SK-N-SH treated with all-trans-retinoic acid at 6 μM for 48 hours (cell line): Measurements from ENCODE around the gene REM2.

ENCODE experiments used
- ATAC-seq: fragments of 200-7000 bp; cut with Tn5 transposase; 3 replicates; pipeline ENCODE4 v1.9.1; 2020; ENCODE audit warnings: mild to moderate bottlenecking, moderate library complexity
- ARNTL ChIP-seq: fragments of 450-650 bp; formaldehyde crosslinking; IDR thresholded peaks from 2 replicates; pipeline ENCODE4 v1.5.0; 2020; ENCODE audit warnings: low read depth, mild to moderate bottlenecking, moderate library complexity, borderline replicate concordance
- BACH2 ChIP-seq: fragments of 250-450 bp; sonication (Bioruptor Pico); IDR thresholded peaks from 2 replicates; pipeline ENCODE4 v1.9.0; 2021; ENCODE audit warnings: mild to moderate bottlenecking, borderline replicate concordance
- CSDC2 ChIP-seq: fragments of 250-450 bp; sonication (Bioruptor Pico); IDR thresholded peaks from 2 replicates; pipeline ENCODE4 v1.5.0; 2020; ENCODE audit warnings: mild to moderate bottlenecking, moderate library complexity
- ESRRG ChIP-seq: fragments of 250-450 bp; sonication (Bioruptor Pico); IDR thresholded peaks from 2 replicates; pipeline ENCODE4 v1.6.1; 2021; ENCODE audit warnings: mild to moderate bottlenecking
- GLIS3 ChIP-seq: fragments of 250-450 bp; sonication (Bioruptor Pico); IDR thresholded peaks from 2 replicates; pipeline ENCODE4 v1.5.0; 2020; ENCODE audit warnings: mild to moderate bottlenecking, moderate library complexity
- ISL1 ChIP-seq: fragments of 250-450 bp; sonication (Bioruptor Pico); IDR thresholded peaks from 2 replicates; pipeline ENCODE4 v2.1.2; 2022; ENCODE audit warnings: mild to moderate bottlenecking, moderate library complexity
- OSR1 ChIP-seq: fragments of 250-450 bp; sonication (Bioruptor Pico); IDR thresholded peaks from 2 replicates; pipeline ENCODE4 v1.8.0; 2022; ENCODE audit warnings: moderate library complexity, mild to moderate bottlenecking, inconsistent platforms
- PPARA ChIP-seq: fragments of 250-450 bp; sonication (Bioruptor Pico); IDR thresholded peaks from 2 replicates; pipeline ENCODE4 v1.5.0; 2020; ENCODE audit warnings: mild to moderate bottlenecking, borderline replicate concordance
- RARB ChIP-seq: fragments of 250-450 bp; sonication (Bioruptor Pico); IDR thresholded peaks from 2 replicates; pipeline ENCODE4 v1.8.0; 2021; ENCODE audit warnings: mild to moderate bottlenecking, moderate library complexity
- SNAI2 ChIP-seq: fragments of 250-450 bp; sonication (Bioruptor Pico); IDR thresholded peaks from 2 replicates; pipeline ENCODE4 v1.5.0; 2020; ENCODE audit warnings: mild to moderate bottlenecking, moderate library complexity
- TCF4 ChIP-seq: fragments of 250-450 bp; sonication (Bioruptor Pico); IDR thresholded peaks from 2 replicates; pipeline ENCODE4 v1.8.0; 2021; ENCODE audit warnings: mild to moderate bottlenecking, moderate library complexity, borderline replicate concordance
- TOX ChIP-seq: fragments of 250-450 bp; sonication (Bioruptor Pico); IDR thresholded peaks from 2 replicates; pipeline ENCODE4 v1.8.0; 2021; ENCODE audit warnings: mild to moderate bottlenecking, moderate library complexity, borderline replicate concordance
- ZC3H10 ChIP-seq: fragments of 250-450 bp; sonication (Bioruptor Pico); IDR thresholded peaks from 2 replicates; pipeline ENCODE4 v1.5.1; 2021; ENCODE audit warnings: mild to moderate bottlenecking, moderate library complexity
- ZFP3 ChIP-seq: fragments of 250-450 bp; sonication (Bioruptor Pico); IDR thresholded peaks from 2 replicates; pipeline ENCODE4 v1.5.0; 2020; ENCODE audit warnings: mild to moderate bottlenecking, moderate library complexity
- ZFP30 ChIP-seq: fragments of 450-650 bp; formaldehyde crosslinking; IDR thresholded peaks from 2 replicates; pipeline ENCODE4 v1.5.0; 2022; ENCODE audit warnings: mild to moderate bottlenecking, moderate library complexity
- ZNF565 ChIP-seq: fragments of 450-650 bp; formaldehyde crosslinking; conservative IDR thresholded peaks from 2 replicates; pipeline ENCODE4 v1.5.0; 2020; ENCODE audit warnings: low read depth, mild to moderate bottlenecking, moderate library complexity
- ZNF70 ChIP-seq: fragments of 450-650 bp; formaldehyde crosslinking; IDR thresholded peaks from 2 replicates; pipeline ENCODE4 v1.5.0; 2020; ENCODE audit warnings: mild to moderate bottlenecking, moderate library complexity
- ZNF8 ChIP-seq: fragments of 450-650 bp; formaldehyde crosslinking; IDR thresholded peaks from 2 replicates; pipeline ENCODE4 v1.5.0; 2020; ENCODE audit warnings: mild to moderate bottlenecking, moderate library complexity
- TF ChIP-seq, protein P1 (sequence below): fragments of 250-450 bp; sonication (Bioruptor Pico); IDR thresholded peaks from 2 replicates; pipeline ENCODE4 v1.5.1; 2020; ENCODE audit warnings: low read depth, mild to moderate bottlenecking, moderate library complexity
- TF ChIP-seq, protein P2 (sequence below): fragments of 250-450 bp; sonication (Bioruptor Pico); IDR thresholded peaks from 2 replicates; pipeline ENCODE4 v1.8.0; 2021; ENCODE audit warnings: low read depth, mild to moderate bottlenecking, moderate library complexity, borderline replicate concordance
- TF ChIP-seq, protein P3 (sequence below): fragments of 250-450 bp; sonication (Bioruptor Pico); IDR thresholded peaks from 2 replicates; pipeline ENCODE4 v1.5.1; 2021; ENCODE audit warnings: mild to moderate bottlenecking, moderate library complexity

Gene REM2, protein sequence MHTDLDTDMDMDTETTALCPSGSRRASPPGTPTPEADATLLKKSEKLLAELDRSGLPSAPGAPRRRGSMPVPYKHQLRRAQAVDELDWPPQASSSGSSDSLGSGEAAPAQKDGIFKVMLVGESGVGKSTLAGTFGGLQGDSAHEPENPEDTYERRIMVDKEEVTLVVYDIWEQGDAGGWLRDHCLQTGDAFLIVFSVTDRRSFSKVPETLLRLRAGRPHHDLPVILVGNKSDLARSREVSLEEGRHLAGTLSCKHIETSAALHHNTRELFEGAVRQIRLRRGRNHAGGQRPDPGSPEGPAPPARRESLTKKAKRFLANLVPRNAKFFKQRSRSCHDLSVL

DNA sequence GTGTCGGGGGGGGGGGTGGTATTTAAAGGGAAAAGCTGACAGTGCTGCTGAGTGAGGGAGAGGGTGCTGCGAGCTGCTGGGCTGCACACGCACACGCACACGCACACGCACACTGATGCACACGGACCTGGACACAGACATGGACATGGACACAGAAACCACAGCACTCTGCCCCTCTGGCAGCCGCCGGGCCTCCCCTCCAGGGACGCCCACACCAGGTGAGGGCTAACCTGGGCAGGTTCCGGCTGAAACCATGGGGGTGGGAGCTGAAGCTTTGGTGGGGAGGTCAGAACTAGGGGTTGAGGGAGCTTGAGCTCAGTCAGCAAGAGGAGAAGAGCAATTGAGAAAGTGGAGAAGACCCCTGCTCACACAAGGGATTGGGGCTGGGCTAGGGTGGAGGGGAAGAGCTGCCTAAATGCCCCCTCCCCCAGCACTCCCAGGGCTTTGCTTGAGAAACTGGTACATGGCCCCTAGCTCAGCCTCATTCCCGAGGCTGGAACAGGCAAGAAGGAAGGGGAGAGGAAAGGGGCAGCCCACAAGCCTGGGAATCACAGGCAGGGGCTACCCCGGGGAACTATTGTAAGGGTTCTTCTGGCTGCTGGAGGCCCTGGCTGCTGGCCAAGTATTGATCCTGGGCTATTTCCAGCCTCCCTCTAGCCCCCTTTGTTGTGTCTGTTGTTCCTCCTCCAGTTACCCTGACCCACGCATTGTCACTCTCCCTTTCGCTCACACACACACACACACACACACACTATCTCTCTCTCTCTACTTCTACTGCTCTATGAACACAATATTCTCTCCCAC, at the start of gene REM2:
Gene REM2, plus strand, starts transcription at position 50 of the 804 bp plus-strand sequence. Its CDS starts 66 bp downstream, at position 116.
- TF ChIP-seq ZC3H10 (CRISPR knock-in tag) (no peak), ZFP30 (CRISPR knock-in tag) (no peak), OSR1 (CRISPR knock-in tag) (no peak), TOX (CRISPR knock-in tag) (no peak), PPARA (no peak)
- ATAC-seq = no peak

DNA sequence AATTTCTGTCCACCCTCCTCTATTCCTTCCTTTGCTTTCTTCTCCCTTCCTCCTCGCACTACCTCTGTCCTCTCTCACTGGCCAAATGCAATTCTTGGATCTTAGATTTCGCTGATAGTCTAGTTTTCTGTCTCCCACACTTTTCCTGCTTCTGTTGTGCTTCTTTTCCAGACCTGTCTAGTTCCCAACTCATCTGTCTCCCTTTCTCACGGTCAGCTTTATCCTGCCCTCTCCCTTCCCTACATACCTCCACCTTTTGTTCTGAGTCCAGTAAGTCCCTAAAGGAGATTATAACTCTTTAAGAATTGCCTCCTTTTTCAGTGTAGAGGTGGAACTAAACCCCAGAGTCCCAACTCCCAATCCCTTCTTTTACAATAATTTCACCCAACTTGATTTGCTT, 47.5 kb upstream of the REM2 start:
- no peak for TF ChIP-seq ZC3H10 (CRISPR knock-in tag)
- TF ChIP-seq OSR1 (CRISPR knock-in tag) = no peak
- no peak for TF ChIP-seq ESRRG (CRISPR knock-in tag)
- no peak for TF ChIP-seq BACH2
- no peak for TF ChIP-seq ZNF565
- TF ChIP-seq TCF4 (CRISPR knock-in tag) = no peak
- TF ChIP-seq RARB (CRISPR knock-in tag) = no peak
- TF ChIP-seq, protein P1, sequence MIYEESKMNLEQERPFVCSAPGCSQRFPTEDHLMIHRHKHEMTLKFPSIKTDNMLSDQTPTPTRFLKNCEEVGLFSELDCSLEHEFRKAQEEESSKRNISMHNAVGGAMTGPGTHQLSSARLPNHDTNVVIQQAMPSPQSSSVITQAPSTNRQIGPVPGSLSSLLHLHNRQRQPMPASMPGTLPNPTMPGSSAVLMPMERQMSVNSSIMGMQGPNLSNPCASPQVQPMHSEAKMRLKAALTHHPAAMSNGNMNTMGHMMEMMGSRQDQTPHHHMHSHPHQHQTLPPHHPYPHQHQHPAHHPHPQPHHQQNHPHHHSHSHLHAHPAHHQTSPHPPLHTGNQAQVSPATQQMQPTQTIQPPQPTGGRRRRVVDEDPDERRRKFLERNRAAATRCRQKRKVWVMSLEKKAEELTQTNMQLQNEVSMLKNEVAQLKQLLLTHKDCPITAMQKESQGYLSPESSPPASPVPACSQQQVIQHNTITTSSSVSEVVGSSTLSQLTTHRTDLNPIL (CRISPR knock-in tag) = no peak
- TF ChIP-seq, protein P2, sequence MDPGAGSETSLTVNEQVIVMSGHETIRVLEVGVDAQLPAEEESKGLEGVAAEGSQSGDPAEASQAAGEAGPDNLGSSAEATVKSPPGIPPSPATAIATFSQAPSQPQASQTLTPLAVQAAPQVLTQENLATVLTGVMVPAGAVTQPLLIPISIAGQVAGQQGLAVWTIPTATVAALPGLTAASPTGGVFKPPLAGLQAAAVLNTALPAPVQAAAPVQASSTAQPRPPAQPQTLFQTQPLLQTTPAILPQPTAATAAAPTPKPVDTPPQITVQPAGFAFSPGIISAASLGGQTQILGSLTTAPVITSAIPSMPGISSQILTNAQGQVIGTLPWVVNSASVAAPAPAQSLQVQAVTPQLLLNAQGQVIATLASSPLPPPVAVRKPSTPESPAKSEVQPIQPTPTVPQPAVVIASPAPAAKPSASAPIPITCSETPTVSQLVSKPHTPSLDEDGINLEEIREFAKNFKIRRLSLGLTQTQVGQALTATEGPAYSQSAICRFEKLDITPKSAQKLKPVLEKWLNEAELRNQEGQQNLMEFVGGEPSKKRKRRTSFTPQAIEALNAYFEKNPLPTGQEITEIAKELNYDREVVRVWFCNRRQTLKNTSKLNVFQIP = no peak
- no peak for ATAC-seq

DNA sequence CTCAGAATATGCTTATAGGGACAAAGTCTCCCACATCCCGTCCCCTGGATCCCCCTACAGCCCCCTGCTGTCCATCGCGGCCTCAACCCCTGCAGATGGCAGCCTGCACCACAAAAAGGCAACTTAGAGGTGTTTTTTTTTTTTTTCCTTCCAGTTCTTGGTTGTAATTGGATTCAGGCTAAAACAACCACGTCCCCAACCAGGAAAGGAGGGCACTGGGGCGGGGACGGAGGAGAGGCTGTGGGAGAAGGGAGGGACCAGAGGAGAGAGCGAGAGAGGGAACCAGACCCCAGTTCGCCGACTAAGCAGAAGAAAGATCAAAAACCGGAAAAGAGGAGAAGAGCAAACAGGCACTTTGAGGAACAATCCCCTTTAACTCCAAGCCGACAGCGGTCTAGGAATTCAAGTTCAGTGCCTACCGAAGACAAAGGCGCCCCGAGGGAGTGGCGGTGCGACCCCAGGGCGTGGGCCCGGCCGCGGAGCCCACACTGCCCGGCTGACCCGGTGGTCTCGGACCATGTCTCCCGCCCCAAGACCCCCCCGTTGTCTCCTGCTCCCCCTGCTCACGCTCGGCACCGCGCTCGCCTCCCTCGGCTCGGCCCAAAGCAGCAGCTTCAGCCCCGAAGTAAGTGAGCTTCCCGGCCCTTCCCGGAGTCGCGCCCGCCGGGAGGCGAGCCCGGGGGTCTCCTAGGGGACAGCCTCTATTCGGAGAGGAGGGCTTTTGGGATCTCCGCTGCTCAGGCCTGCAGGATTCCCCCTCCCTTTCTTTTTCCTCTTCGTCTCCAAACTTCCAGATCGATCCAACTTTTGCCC, 46.5 kb upstream of the REM2 start, which contains the start of gene MMP14:
Gene MMP14, plus strand, starts transcription at position 285 of the 813 bp plus-strand sequence. Its CDS starts 233 bp downstream, at position 518.
- peak; percentile 84 for ATAC-seq
- TF ChIP-seq ESRRG (CRISPR knock-in tag) (no peak), TCF4 (CRISPR knock-in tag) (no peak), CSDC2 (CRISPR knock-in tag) (no peak), GLIS3 (CRISPR knock-in tag) (no peak), ZNF8 (CRISPR knock-in tag) (no peak)
- TF ChIP-seq, protein P3, sequence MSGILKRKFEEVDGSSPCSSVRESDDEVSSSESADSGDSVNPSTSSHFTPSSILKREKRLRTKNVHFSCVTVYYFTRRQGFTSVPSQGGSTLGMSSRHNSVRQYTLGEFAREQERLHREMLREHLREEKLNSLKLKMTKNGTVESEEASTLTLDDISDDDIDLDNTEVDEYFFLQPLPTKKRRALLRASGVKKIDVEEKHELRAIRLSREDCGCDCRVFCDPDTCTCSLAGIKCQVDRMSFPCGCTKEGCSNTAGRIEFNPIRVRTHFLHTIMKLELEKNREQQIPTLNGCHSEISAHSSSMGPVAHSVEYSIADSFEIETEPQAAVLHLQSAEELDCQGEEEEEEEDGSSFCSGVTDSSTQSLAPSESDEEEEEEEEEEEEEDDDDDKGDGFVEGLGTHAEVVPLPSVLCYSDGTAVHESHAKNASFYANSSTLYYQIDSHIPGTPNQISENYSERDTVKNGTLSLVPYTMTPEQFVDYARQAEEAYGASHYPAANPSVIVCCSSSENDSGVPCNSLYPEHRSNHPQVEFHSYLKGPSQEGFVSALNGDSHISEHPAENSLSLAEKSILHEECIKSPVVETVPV (CRISPR knock-in tag) = no peak
- TF ChIP-seq, all 23 proteins: peak for 0

DNA sequence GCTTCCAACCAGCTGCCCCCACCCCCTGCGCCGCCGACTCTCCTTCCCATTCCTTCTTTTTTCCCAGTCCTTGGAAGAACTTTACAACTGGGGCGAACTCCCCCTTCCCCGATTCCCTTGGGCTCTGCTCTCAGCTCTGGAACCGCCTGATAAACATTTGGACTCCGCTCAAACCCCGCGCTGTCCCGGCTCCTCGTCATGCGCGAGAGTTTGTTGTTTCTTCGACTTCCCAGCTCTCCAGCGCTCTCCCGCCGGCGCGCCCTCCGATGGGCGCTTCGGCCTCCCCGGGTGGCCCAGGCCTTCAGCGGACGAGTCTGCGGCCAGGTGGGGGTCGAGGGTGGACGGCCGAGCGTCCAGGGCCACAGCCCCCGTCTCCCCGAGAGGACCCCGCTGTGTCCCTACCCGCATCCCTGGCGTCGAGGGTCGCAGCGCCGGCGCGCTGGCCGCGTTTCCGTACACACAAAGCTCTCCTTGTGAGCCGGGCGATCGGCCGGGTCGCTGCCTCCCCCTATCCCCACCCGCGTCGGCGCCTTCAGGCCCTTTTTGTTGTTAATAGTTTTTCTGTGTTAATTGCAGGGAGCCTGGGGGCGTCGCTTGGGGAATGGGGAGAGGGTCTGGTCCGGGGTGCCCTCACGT, 45.8 kb upstream of the REM2 start:
- TF ChIP-seq PPARA (no peak), ZNF70 (CRISPR knock-in tag) (no peak), ESRRG (CRISPR knock-in tag) (no peak), OSR1 (CRISPR knock-in tag) (no peak), ZFP30 (CRISPR knock-in tag) (no peak), ISL1 (CRISPR knock-in tag) (no peak), ZC3H10 (CRISPR knock-in tag) (no peak), TOX (CRISPR knock-in tag) (no peak), SNAI2 (CRISPR knock-in tag) (no peak), RARB (CRISPR knock-in tag) (no peak), ZNF8 (CRISPR knock-in tag) (no peak), ARNTL (CRISPR knock-in tag) (no peak), ZFP3 (no peak)
- TF ChIP-seq, protein P2 = no peak
- TF ChIP-seq, protein P1 (CRISPR knock-in tag) = no peak
- TF ChIP-seq, protein P3 (CRISPR knock-in tag) = no peak
- ATAC-seq = peak; percentile 80
